Fibroblast of the aortic adventitia (primary cell): ENCODE data around the gene MSANTD2. TPM values are rescaled to one million over a fixed set of nuclear protein-coding genes. Genes with fewer than 3 reads are reported as not detected.
A peak's percentile ranks its signal among the peaks of the same experiment; 100 is the strongest.

Source experiments
- DNase-seq: peaks from one replicate; pipeline ENCODE4 v3.0.0-alpha.2; 2010; ENCODE audit warnings: low read depth
- H3K4me3 ChIP-seq: 2 replicates; pipeline ENCODE4 v1.5.1; 2011; ENCODE audit warnings: low read depth, mild to moderate bottlenecking, control low read depth, low read length, moderate library complexity
- CTCF ChIP-seq: IDR thresholded peaks from 2 replicates; pipeline ENCODE4 v1.5.1; 2011; ENCODE audit warnings: mild to moderate bottlenecking, low read length, control low read depth, inconsistent platforms; ENCODE audit not compliant: insufficient read depth
- total RNA-seq: library from RNA; depleted of rRNA; stranded (reverse); fragments of >200 nt; gene quantifications from 2 replicates; pipeline ENCODE4 v1.2.3, GENCODE V29; 2012; ENCODE audit warnings: low replicate concordance

MSANTD2 gene
- total RNA-seq, 1 donor = 10.8 TPM

- no peak overlapping the region for H3K4me3 ChIP-seq
- DNase-seq = no peak
- TF ChIP-seq CTCF = no peak
Observed at GRCh38 chr11:124834526-124835180, 34.4 kb upstream of the MSANTD2 start.

- DNase-seq = no peak
- TF ChIP-seq CTCF = no peak
- no peak overlapping the region for H3K4me3 ChIP-seq
Observed at GRCh38 chr11:124832571-124832970, 32.4 kb upstream of the MSANTD2 start.

GRCh38 chr11:124831897-124832296, 31.7 kb upstream of the MSANTD2 start:
- TF ChIP-seq CTCF = no peak
- DNase-seq = no peak
- no peak overlapping the region for H3K4me3 ChIP-seq

- DNase-seq = no peak
- no peak overlapping the region for H3K4me3 ChIP-seq
- TF ChIP-seq CTCF = no peak
Observed at GRCh38 chr11:124830749-124831148, 30.5 kb upstream of the MSANTD2 start.

- no peak overlapping the region for H3K4me3 ChIP-seq
- TF ChIP-seq CTCF = no peak
- peak; percentile 29 for DNase-seq
Observed at GRCh38 chr11:124829986-124830385, 29.8 kb upstream of the MSANTD2 start.

GRCh38 chr11:124825876-124826275, 25.7 kb upstream of the MSANTD2 start:
- DNase-seq = no peak
- no peak for TF ChIP-seq CTCF
- no peak overlapping the region for H3K4me3 ChIP-seq
